HG03342 (cell line): ENCODE results near the gene PODN.

Source experiments
- ATAC-seq: cut with Tn5 transposase; IDR thresholded peaks from one replicate; pipeline ENCODE4 v1.9.1; 2021; ENCODE audit warnings: mild to moderate bottlenecking, moderate library complexity; ENCODE audit not compliant: unreplicated experiment

Gene PODN

DNA sequence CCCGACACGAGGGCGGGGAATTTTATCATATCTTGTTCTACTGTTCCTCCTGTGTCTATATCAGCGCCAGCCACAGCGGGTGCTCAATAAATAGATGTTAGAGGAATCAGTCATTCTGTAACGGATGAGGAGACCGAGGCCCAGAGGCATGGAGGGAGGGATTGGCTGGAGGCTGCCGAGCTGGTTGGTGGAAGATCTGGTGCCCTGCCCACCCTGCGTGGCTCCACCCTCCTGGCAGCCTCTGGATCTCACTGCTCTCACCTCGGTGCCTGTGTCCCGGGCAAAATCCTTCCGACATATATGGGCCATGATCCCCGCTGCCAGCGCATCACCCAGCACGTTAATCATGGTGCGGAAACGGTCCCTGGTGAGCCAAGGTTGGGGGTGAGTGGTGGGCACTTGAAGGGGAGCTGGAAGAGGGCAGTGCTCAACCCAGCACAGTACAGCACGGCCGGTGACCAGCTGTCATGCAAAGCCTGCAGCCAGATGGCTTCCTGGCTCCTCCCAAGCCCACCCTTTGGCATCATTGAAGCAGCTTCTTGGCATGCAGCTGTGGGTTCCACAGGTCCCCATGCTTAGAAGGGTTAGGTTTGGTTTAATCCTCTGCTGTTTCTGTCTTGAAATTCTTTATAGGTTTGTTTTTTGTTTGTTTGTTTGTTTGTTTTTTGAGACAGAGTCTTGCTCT is 26.7 kb downstream of the PODN start:
- no peak for ATAC-seq

DNA sequence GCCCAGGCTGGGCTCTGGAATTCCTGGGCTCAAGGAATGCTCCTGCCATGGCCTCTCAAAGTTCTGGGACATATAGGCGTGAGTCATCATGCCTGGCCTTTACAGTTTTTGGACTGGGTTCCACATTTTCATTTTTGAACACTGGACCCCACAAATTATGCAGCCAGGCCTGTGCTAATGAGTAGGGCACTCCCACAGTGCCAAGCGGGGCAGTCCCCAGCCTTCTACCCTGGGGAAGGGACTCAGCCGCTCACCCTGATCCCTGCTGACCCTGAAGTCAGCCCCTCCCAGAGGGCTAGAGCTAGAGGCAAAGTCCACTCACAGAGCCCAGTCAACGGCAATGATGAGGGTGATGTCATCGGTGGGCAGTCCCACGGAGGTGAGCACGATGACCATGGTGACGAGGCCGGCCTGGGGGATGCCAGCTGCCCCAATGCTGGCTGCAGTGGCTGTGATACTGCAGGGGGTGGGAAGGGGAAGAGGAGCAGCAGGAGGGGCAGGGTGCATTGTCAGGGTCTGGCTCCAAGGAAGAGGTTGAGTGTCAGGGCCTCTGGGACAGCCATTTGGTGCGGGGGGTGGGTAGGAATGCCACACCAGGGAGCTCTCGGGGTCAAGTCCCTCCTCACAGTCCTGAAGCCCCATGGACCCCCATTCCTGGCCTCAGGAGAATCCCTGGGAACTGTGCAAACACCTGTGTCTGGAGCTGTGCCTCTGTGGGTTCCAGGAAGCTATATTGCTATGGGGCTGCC is 27.6 kb downstream of the PODN start:
- ATAC-seq, result no peak

GRCh38 chr1:53090227-53091147 is 28.5 kb downstream of the PODN start:
- no peak for ATAC-seq

GRCh38 chr1:53091841-53092645 is 30.0 kb downstream of the PODN start:
- ATAC-seq, result no peak

- no peak for ATAC-seq
These were observed 30.8 kb downstream of the PODN start for GRCh38 chr1:53092659-53093450.

DNA sequence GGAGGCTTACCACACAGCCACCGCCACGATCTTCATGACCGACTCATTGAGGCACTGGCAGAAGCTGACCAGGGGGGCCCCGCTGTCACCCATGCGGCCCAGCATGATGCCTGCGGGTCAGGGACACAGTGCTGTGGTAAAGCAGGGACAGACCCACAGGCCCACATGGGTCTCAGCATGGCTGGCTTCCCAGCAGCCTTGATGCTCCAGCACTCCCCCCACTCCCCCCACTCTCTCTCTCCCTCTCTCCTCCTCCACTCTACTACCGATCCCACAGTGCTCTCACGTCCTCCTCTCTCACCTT is 31.4 kb downstream of the PODN start:
- ATAC-seq, result no peak

- ATAC-seq, result no peak
These were observed 31.9 kb downstream of the PODN start for GRCh38 chr1:53093778-53094532.

DNA sequence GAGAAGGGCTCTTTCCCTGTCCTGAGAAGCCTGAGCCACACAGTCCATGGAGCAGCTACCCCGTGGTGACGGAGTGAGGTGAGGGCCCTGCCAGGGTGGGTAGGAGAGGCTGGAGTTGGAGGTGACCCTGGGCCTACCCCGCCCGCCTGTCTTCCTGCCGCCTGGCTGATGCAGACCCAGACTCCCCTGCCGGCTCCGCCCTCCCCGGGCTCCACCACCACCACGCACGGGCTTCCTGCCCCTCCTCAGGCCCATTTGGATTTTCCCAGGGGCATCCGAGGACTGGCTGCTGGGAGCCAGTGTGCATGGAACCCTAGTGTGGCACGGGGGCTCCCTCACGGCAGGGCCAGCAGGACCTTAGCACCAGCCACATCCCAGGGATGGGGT is 32.5 kb downstream of the PODN start:
- ATAC-seq, result no peak

- ATAC-seq, result no peak
These were observed 42.4 kb downstream of the PODN start for GRCh38 chr1:53104289-53104913.

GRCh38 chr1:53107090-53107489 is 45.1 kb downstream of the PODN start:
- no peak for ATAC-seq

DNA sequence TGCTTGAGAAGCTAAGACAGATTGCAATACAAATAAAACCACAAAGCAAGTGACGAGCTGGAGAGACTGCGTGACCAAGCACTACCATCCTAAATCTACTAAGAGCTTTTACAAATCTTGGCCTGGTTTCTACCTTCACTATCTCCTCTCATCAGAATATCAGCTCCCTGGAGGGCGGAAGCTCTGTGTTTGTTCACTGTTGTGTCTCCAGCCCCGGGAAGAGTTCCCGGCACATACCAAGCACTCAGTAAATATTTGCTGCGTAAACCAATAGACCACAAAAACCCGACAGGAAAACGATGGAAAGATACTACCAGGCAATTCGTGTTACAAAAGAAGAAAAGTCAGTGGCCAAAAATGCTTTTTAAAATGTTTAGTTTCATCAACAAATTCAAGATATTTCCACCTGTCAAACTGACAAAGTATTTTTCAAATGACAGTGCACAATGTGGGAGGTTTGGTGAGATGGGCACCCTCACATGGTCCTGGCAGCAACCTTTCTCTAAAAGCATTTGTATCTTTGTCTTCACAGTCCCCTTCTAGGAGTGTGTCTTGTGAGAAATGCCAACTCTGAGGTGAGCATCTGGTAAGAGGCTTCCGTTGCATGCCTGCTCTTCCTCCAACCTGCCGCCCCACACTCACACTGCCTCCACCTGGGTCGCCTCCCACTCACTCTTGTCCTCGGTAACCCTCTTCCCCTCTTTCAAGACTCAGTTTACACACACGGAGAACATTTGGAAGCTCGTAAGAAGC is 45.7 kb downstream of the PODN start:
- no peak for ATAC-seq

DNA sequence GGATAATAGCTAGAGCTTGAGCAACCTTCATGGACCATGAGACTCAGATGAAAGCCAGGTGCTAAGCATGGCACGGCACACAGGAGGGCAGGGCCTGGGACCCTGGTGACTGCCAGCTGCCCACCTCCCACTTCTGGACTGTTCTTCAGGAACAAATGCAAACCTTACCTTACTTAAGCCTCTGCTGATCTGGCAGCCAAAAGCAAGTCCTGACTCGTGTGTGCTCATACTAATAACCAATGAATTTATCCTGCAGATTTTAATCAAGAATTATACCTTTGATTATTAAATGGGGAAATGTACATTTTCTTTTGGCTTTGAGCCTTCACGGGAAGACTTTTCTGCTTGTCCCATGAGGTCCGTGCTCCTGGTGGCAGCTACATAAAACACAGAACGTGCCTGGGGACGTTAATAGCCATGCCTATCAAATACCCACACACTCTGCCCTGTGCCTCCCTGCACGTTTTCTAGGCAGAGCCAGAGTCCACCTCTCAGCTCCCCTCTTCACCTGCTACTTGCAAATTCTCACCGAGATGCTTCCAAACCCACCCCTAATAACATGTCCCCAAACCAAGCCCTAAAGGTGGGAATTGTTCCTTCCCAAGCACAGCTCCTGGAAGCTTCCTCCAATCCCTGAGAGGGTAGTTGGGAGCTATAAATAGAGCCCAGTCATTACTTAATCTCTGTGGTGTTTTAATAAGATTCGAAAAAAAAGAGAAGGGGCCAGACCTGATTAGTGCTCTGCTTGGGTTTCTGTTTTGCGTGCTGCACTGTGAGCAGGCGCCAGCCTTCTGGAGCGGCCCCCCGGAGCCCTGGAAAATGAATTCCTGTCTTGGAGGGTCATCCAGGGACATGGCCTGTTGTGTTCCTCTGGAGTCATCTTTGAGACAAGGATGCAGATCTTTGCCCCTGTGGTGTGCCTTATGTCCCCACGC is 46.9 kb downstream of the PODN start:
- no peak for ATAC-seq

DNA sequence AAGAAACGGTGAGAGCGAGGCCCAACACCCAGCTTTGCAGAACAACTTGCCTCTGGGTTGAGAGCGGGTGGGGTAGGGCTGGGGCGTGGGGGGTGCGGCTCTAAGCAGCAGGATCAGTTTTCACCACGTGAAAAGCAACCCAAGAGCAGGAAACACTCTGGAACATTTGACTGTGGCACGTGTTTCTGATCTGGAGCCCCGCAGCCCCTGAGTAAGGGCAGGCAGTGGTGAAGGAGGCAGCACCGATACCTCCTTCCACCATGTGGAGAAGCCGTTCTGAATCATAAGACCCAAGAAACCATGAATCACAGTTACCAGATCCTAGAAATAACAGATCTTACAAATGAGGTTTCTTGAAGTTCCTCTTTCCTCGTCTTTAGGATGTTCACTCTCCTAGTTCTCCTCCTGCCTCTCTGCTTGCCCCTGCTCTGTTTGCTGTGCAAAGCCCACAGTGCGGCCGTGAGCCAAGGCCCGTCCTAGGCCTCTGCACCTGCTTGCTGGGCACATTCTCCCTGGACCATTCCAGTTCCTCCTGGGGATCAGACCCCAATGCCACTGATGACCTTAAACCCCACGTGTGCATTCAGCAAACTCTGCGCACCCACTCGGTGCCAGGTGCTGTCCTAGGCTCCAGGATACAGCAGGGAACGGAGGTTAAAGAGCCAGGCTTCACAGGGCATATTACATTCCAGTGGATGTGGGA is 48.5 kb downstream of the PODN start:
- ATAC-seq, result no peak

GRCh38 chr1:53111073-53111556 is 49.1 kb downstream of the PODN start:
- ATAC-seq, result no peak

DNA sequence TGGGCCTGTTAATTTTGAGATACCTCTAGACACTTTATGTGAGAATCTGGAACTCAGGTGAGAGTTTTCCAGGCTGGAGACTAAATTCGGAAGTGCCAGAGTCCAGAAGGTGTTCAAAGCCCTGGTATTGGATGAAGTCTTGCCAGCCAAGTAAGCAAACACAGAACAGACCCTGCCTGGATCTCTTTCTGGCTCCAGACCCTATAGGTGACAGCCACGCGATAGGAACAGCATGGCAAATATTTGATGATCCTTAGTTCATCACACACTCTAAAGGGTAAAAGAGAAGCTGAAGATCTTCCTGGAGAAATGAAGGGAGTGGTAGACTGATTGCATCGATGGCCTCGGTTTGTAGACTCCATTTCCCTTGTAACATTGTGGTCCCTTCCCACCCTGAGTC is 49.7 kb downstream of the PODN start:
- no peak for ATAC-seq

DNA sequence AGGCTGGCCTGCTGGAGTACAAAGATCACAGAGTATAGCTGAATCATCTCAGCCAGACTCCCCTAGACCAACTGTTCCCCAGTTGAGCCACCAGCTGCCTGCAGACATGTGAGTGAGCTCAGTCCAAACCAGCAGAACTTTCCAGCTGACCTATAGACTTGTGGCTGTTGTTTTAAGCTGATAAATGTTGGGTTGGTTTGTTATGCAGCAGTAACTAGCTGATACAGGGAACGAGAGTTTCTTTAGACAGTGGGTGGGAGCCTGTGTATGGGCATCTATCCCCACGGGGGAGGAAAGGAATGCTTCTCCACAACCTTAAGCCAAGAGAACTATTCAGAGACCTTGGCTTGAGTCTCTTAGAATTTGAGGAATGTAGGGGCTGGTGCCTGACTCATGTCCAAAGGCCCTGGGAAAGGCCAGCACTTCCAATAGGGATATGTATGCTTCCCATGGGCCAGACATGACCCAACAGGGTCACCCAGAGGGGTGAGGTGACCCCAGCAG is 50.3 kb downstream of the PODN start:
- ATAC-seq, result no peak
